Stomach (tissue), 4 donors: ENCODE data around the gene CDH12.

Experiments used
- CTCF ChIP-seq, 7 experiments: fragments of 450-650 bp in 4 of 7; fragments of 200-600 bp in 3 of 7; sonication (generic) in 3 of 7; IDR thresholded peaks; one replicate each; pipeline ENCODE4 v1.5.1; 2016 to 2019; ENCODE audit warnings: antibody characterized with exemption in 7 of 7, control low read depth in 2 of 7, mild to moderate bottlenecking in 1 of 7
- EP300 ChIP-seq: sonication (generic); formaldehyde crosslinking; IDR thresholded peaks from one replicate; pipeline ENCODE4 v1.6.1; 2017; ENCODE audit warnings: antibody characterized with exemption
- POLR2A ChIP-seq, 4 donors: fragments of 450-650 bp; IDR thresholded peaks; one replicate each; pipeline ENCODE4 v1.6.1; 2016; ENCODE audit warnings: antibody characterized with exemption in 4 of 4, control low read depth in 2 of 4, mild to moderate bottlenecking in 1 of 4, moderate library complexity in 1 of 4
- POLR2AphosphoS5 ChIP-seq, 3 donors: sonication (generic); formaldehyde crosslinking; IDR thresholded peaks; one replicate each; pipeline ENCODE4 v1.6.1; 2016; ENCODE audit warnings: antibody characterized with exemption in 3 of 3

GRCh38 chr5:22615964-22616363, 237.2 kb downstream of the CDH12 start:
- TF ChIP-seq CTCF (IDR thresholded peaks at IDR 0.05) = no peak
- no peak for TF ChIP-seq POLR2AphosphoS5 (IDR thresholded peaks at IDR 0.05)
- TF ChIP-seq EP300 = no peak
- TF ChIP-seq POLR2A (IDR thresholded peaks at IDR 0.05) = no peak
